HCT116 (cell line): Measurements from ENCODE around the gene C2orf68. TPM values are rescaled to one million over a fixed set of nuclear protein-coding genes. Genes with fewer than 3 reads are reported as not detected.

ENCODE experiments used
- ATAC-seq: fragments of 200-7000 bp; cut with Tn5 transposase; 2 replicates; pipeline ENCODE4 v1.9.1; 2020; ENCODE audit warnings: mild to moderate bottlenecking, moderate library complexity
- BruUV-seq: library from RNA; stranded (reverse); fragments of 400-500 nt; replicated peaks from 2 replicates; lab custom pipeline; 2021; lab: Mats Ljungman, UMichigan
- CTCF ChIA-PET: fragments of 300-600 bp; sonication (Branson Sonifier 250); formaldehyde crosslinking; loops from one replicate; lab custom pipeline; 2021; ENCODE audit warnings: antibody characterized with exemption; lab: Charles Lee
- POLR2A ChIA-PET: fragments of 300-600, 350-600 bp; sonication (Branson Sonifier 250); formaldehyde crosslinking; loops from one replicate; lab custom pipeline; 2021; ENCODE audit warnings: antibody characterized with exemption; lab: Charles Lee
- RAD21 ChIA-PET, 2 experiments: fragments of 300-600 bp; sonication (Branson Sonifier 250); formaldehyde crosslinking; loops; one replicate each; lab custom pipeline; 2023; ENCODE audit warnings: low total read pairs in 2 of 2; ENCODE audit not compliant: uncharacterized antibody in 2 of 2, unreplicated experiment in 2 of 2, low non-redundant PET in 1 of 2; lab: Charles Lee
- DNase-seq: peaks from one replicate; pipeline ENCODE4 v3.0.0-alpha.2; 2010; ENCODE audit warnings: low read depth, low spot score
- H2AFZ ChIP-seq: fragments of 200-600 bp; shearing (Covaris generic), sonication (generic); 2 replicates; pipeline ENCODE4 v1.6.1; 2017; ENCODE audit warnings: low read depth, mixed run types, mixed read lengths, antibody characterized with exemption, low read length; ENCODE audit not compliant: poor library complexity, severe bottlenecking
- H3K27ac ChIP-seq: 2 replicates; pipeline ENCODE4 v1.5.1; 2012; ENCODE audit warnings: low read depth, low read length
- H3K27me3 ChIP-seq: fragments of 200-600 bp; sonication (generic); 2 replicates; pipeline ENCODE4 v1.6.1; 2016; ENCODE audit warnings: mixed run types, low read length, mixed read lengths; ENCODE audit not compliant: insufficient read depth
- H3K36me3 ChIP-seq, 2 experiments: fragments of 200-500 bp in 1 of 2; fragments of 200-600 bp in 1 of 2; sonication (Bioruptor generic) in 1 of 2; sonication (generic) in 1 of 2; 2 replicates each; pipeline versions ENCODE4 v1.5.1 to v1.6.1; 2014 to 2016; ENCODE audit warnings: low read length in 2 of 2, inconsistent platforms in 1 of 2, mixed read lengths in 1 of 2, mixed run types in 1 of 2; ENCODE audit not compliant: insufficient read depth in 2 of 2, control insufficient read depth in 1 of 2
- H3K4me1 ChIP-seq, 2 experiments: fragments of 200-600 bp in 1 of 2; sonication (generic) in 1 of 2; 2 replicates each; pipeline versions ENCODE4 v1.5.1 to v1.6.1; 2012 to 2017; ENCODE audit warnings: low read length in 2 of 2, inconsistent platforms in 1 of 2, mild to moderate bottlenecking in 1 of 2, mixed read lengths in 1 of 2, mixed run types in 1 of 2, moderate library complexity in 1 of 2; ENCODE audit not compliant: insufficient read depth in 2 of 2, control insufficient read depth in 1 of 2
- H3K4me2 ChIP-seq: fragments of 200-600 bp; sonication (generic); 2 replicates; pipeline ENCODE4 v1.6.1; 2017; ENCODE audit warnings: mixed run types, low read length, mixed read lengths
- H3K4me3 ChIP-seq, 2 experiments: fragments of 200-600 bp in 1 of 2; sonication (generic) in 1 of 2; replicated peaks in 1 of 2; 2 replicates each; pipeline ENCODE4 v1.5.1; 2011 to 2016; ENCODE audit warnings: low read length in 2 of 2, control low read depth in 1 of 2, low read depth in 1 of 2, mild to moderate bottlenecking in 1 of 2, mixed read lengths in 1 of 2, mixed run types in 1 of 2
- H3K79me2 ChIP-seq: fragments of 200-600 bp; sonication (generic); 2 replicates; pipeline ENCODE4 v1.6.1; 2017; ENCODE audit warnings: mild to moderate bottlenecking, mixed run types, low read length, moderate library complexity, mixed read lengths; ENCODE audit not compliant: insufficient read depth
- H3K9ac ChIP-seq: fragments of 200-600 bp; sonication (generic); 2 replicates; pipeline ENCODE4 v1.6.1; 2016; ENCODE audit warnings: low read length, mixed read lengths
- H3K9me2 ChIP-seq: fragments of 200-600 bp; sonication (generic), shearing (Covaris generic); 2 replicates; pipeline ENCODE4 v1.6.1; 2017; ENCODE audit warnings: mixed run types, mild to moderate bottlenecking, moderate library complexity; ENCODE audit not compliant: insufficient read depth
- H3K9me3 ChIP-seq, 2 experiments: fragments of 200-500 bp in 1 of 2; fragments of 200-600 bp in 1 of 2; sonication (Bioruptor generic) in 1 of 2; sonication (generic) in 1 of 2; 2 replicates each; pipeline ENCODE4 v1.6.1; 2014 to 2017; ENCODE audit warnings: low read length in 2 of 2, mixed read lengths in 2 of 2, inconsistent platforms in 1 of 2, low read depth in 1 of 2, mild to moderate bottlenecking in 1 of 2, mixed run types in 1 of 2, moderate library complexity in 1 of 2; ENCODE audit not compliant: control insufficient read depth in 1 of 2, insufficient read depth in 1 of 2
- H4K20me1 ChIP-seq: fragments of 200-600 bp; sonication (generic), shearing (Covaris generic); 2 replicates; pipeline ENCODE4 v1.6.1; 2017; ENCODE audit warnings: mixed run types, mild to moderate bottlenecking, moderate library complexity; ENCODE audit not compliant: insufficient read depth
- CBX3 ChIP-seq: IDR thresholded peaks from 2 replicates; pipeline ENCODE4 v1.6.1; 2012; ENCODE audit warnings: low read depth
- CEBPB ChIP-seq: IDR thresholded peaks from 2 replicates; pipeline ENCODE4 v1.6.1; 2012; ENCODE audit warnings: low read depth
- ELF1 ChIP-seq: IDR thresholded peaks from 2 replicates; pipeline ENCODE4 v1.6.1; 2012; ENCODE audit warnings: low read depth, borderline replicate concordance
- POLR2A ChIP-seq: IDR thresholded peaks from 2 replicates; pipeline ENCODE4 v1.7.0; 2011; ENCODE audit warnings: borderline replicate concordance; ENCODE audit not compliant: insufficient read depth, insufficient read length; ENCODE audit errors: extremely low read depth
- POLR2AphosphoS5 ChIP-seq: IDR thresholded peaks from 2 replicates; pipeline ENCODE4 v1.6.1; 2011; ENCODE audit warnings: mild to moderate bottlenecking, low read depth, low read length, moderate library complexity
- intact Hi-C: fragments of 100-400 bp; cut with micrococcal nuclease; formaldehyde crosslinking; loops from 2 replicates; pipeline ENCODE4 v1.10.0; 2022
- total RNA-seq: library from RNA; stranded (reverse); gene quantifications from one replicate; pipeline ENCODE4 v1.2.1, GENCODE V29; 2021; ENCODE audit not compliant: unreplicated experiment
- TF ChIP-seq, protein P1 (sequence below): IDR thresholded peaks from 2 replicates; pipeline ENCODE4 v1.6.1; 2012; ENCODE audit warnings: low read depth
- TF ChIP-seq, protein P2 (sequence below): IDR thresholded peaks from 2 replicates; pipeline ENCODE4 v1.6.1; 2011; ENCODE audit warnings: mild to moderate bottlenecking, low read length, moderate library complexity; ENCODE audit not compliant: insufficient replicate concordance; ENCODE audit errors: extremely low read depth
- TF ChIP-seq, protein P3 (sequence below), 3 experiments: fragments of 200-600 bp in 1 of 3; sonication (generic) in 1 of 3; IDR thresholded peaks in 2 of 3; conservative IDR thresholded peaks in 1 of 3; 2 replicates each; pipeline ENCODE4 v1.5.1; 2012 to 2017; ENCODE audit warnings: low read depth in 2 of 3, low read length in 2 of 3, antibody characterized with exemption in 1 of 3, borderline replicate concordance in 1 of 3, control low read depth in 1 of 3, mild to moderate bottlenecking in 1 of 3, mixed read lengths in 1 of 3, mixed run types in 1 of 3, moderate library complexity in 1 of 3; ENCODE audit not compliant: insufficient read depth in 1 of 3

Gene C2orf68
- total RNA-seq, 1 experiment from 2014 or later = 21.8 TPM

DNA sequence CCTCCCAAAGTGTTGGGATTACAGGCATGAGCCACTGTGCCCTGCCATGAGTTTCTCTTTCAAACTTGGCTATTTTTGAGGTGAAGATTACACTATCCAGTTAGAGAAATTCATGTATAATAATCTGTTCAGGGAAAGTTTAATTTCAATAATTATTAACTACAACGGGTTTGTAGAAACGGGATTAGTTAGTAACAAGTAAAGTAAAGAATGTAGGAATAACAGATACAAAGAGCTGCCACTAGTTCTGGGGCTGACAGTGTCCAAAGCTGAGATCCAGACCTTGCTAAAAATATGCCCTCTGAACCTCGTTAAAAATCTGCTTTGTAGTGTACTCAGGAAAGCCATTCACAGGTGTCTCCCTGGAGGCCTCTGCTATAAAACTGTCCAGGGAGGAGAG, 39.2 kb upstream of the C2orf68 start (continued):
- TF ChIP-seq POLR2AphosphoS5 = no peak
- TF ChIP-seq CEBPB = no peak
- no peak for TF ChIP-seq ELF1
- no peak for TF ChIP-seq CBX3

DNA sequence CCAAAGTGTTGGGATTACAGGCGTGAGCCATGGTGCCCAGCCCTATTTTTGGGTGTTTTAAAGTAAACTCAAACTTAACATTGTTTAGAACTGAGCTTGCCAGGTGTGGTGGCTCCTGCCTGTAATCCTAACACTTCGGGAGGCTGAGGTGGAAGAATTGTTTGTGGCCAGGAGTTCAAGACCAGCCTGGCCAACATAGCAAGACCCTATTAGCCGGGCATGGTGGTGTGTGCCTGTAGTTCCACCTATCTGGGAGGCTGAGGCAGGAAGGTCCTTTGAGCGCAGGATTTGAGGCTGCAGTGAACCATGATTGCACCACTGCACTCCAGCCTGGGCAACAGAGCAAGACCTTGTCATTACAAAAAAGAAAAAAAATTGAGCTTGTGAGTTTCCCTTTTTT, 38.6 kb upstream of the C2orf68 start:
- H3K9ac ChIP-seq = no peak overlapping the region
- H2AFZ ChIP-seq = no peak overlapping the region
- POLR2A ChIA-PET = no interaction called here
- H3K9me2 ChIP-seq = no peaks in the 10 kb centered on the region
- RAD21 ChIA-PET = no interaction called here
- H3K4me3 ChIP-seq = no peak overlapping the region
- TF ChIP-seq, protein P1, sequence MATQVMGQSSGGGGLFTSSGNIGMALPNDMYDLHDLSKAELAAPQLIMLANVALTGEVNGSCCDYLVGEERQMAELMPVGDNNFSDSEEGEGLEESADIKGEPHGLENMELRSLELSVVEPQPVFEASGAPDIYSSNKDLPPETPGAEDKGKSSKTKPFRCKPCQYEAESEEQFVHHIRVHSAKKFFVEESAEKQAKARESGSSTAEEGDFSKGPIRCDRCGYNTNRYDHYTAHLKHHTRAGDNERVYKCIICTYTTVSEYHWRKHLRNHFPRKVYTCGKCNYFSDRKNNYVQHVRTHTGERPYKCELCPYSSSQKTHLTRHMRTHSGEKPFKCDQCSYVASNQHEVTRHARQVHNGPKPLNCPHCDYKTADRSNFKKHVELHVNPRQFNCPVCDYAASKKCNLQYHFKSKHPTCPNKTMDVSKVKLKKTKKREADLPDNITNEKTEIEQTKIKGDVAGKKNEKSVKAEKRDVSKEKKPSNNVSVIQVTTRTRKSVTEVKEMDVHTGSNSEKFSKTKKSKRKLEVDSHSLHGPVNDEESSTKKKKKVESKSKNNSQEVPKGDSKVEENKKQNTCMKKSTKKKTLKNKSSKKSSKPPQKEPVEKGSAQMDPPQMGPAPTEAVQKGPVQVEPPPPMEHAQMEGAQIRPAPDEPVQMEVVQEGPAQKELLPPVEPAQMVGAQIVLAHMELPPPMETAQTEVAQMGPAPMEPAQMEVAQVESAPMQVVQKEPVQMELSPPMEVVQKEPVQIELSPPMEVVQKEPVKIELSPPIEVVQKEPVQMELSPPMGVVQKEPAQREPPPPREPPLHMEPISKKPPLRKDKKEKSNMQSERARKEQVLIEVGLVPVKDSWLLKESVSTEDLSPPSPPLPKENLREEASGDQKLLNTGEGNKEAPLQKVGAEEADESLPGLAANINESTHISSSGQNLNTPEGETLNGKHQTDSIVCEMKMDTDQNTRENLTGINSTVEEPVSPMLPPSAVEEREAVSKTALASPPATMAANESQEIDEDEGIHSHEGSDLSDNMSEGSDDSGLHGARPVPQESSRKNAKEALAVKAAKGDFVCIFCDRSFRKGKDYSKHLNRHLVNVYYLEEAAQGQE = no peak
- TF ChIP-seq, protein P2, sequence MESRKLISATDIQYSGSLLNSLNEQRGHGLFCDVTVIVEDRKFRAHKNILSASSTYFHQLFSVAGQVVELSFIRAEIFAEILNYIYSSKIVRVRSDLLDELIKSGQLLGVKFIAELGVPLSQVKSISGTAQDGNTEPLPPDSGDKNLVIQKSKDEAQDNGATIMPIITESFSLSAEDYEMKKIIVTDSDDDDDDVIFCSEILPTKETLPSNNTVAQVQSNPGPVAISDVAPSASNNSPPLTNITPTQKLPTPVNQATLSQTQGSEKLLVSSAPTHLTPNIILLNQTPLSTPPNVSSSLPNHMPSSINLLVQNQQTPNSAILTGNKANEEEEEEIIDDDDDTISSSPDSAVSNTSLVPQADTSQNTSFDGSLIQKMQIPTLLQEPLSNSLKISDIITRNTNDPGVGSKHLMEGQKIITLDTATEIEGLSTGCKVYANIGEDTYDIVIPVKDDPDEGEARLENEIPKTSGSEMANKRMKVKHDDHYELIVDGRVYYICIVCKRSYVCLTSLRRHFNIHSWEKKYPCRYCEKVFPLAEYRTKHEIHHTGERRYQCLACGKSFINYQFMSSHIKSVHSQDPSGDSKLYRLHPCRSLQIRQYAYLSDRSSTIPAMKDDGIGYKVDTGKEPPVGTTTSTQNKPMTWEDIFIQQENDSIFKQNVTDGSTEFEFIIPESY = no peak
- TF ChIP-seq, protein P3, sequence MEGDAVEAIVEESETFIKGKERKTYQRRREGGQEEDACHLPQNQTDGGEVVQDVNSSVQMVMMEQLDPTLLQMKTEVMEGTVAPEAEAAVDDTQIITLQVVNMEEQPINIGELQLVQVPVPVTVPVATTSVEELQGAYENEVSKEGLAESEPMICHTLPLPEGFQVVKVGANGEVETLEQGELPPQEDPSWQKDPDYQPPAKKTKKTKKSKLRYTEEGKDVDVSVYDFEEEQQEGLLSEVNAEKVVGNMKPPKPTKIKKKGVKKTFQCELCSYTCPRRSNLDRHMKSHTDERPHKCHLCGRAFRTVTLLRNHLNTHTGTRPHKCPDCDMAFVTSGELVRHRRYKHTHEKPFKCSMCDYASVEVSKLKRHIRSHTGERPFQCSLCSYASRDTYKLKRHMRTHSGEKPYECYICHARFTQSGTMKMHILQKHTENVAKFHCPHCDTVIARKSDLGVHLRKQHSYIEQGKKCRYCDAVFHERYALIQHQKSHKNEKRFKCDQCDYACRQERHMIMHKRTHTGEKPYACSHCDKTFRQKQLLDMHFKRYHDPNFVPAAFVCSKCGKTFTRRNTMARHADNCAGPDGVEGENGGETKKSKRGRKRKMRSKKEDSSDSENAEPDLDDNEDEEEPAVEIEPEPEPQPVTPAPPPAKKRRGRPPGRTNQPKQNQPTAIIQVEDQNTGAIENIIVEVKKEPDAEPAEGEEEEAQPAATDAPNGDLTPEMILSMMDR (IDR thresholded peaks at IDR 0.05 in 2 of 3, conservative IDR thresholded peaks at IDR 0.05 in 1 of 3; ENCODE audit: borderline replicate concordance in 1 of 3, insufficient read depth in 1 of 3, low read depth in 2 of 3, low read length in 2 of 3) = no peak
- TF ChIP-seq POLR2A = no peak
- DNase-seq (no peak), ATAC-seq (no peak)
- no TSS peak for BruUV-seq
- intact Hi-C loops = no loop called here
- H3K79me2 ChIP-seq = peaks cover 16% of the 10 kb centered on the region; the same call in 1 of the 2 replicates
- H4K20me1 ChIP-seq = no peaks in the 10 kb centered on the region
- no peaks in the 10 kb centered on the region for H3K27me3 ChIP-seq
- H3K36me3 ChIP-seq = peaks cover 44 to 64% of the 10 kb centered on the region in 2 experiments
- CTCF ChIA-PET = no interaction called here
- no peak overlapping the region for H3K27ac ChIP-seq
- no peaks in the 10 kb centered on the region for H3K4me1 ChIP-seq
- no peaks in the 10 kb centered on the region for H3K9me3 ChIP-seq
- H3K4me2 ChIP-seq = no peak overlapping the region
